ENCODE data around the gene L1CAM. TPM values are rescaled to one million over a fixed set of nuclear protein-coding genes. Genes with fewer than 3 reads are reported as not detected.

The L1CAM gene
- total RNA-seq, 1 donor from 2014 or later, result 1.4 TPM

GRCh38 chrX:153812220-153812619, 73.8 kb downstream of the L1CAM start:
- TF ChIP-seq CTCF (IDR thresholded peaks at IDR 0.05; ENCODE audit: unreplicated experiment), result no peak
- peaks cover 5% of the 10 kb centered on the region for H3K27me3 Mint-ChIP-seq
- no peaks in the 10 kb centered on the region for H3K4me1 Mint-ChIP-seq (ENCODE audit: low read depth)
- no peak overlapping the region for H3K4me3 Mint-ChIP-seq (ENCODE audit: low read depth)
- H3K9me3 Mint-ChIP-seq (ENCODE audit: low read depth), result peaks cover 15% of the 10 kb centered on the region
- H3K36me3 Mint-ChIP-seq (ENCODE audit: insufficient read depth), result no peaks in the 10 kb centered on the region
- no peak overlapping the region for H3K27ac Mint-ChIP-seq
- DNase-seq (ENCODE audit: low spot score, unreplicated experiment), result no peak

Other genes with a start within 250 kb of the L1CAM start
- 35.7 and 36.5 TPM in 2 replicates for gene DUSP9, start 239.0 kb downstream of the L1CAM start, total RNA-seq
- gene PNCK, start 212.4 kb downstream of the L1CAM start, total RNA-seq, result 5.4 and 6.1 TPM in 2 replicates
- 52.2 and 55.7 TPM in 2 replicates for gene SLC6A8, start 198.2 kb downstream of the L1CAM start, total RNA-seq
- gene BCAP31, start 161.8 kb downstream of the L1CAM start, total RNA-seq, result 142 and 149 TPM in 2 replicates
- gene ABCD1, start 161.3 kb downstream of the L1CAM start, total RNA-seq, result 15.2 and 15.3 TPM in 2 replicates
- 0.98 and 1.1 TPM in 2 replicates for gene PLXNB3, start 121.9 kb downstream of the L1CAM start, total RNA-seq
- not detected in 2 replicates for gene SRPK3, start 105.1 kb downstream of the L1CAM start, total RNA-seq
- 41.5 and 49.5 TPM in 2 replicates for gene IDH3G, start 91.8 kb downstream of the L1CAM start, total RNA-seq
- gene SSR4, start 91.5 kb downstream of the L1CAM start, total RNA-seq, result 243 and 248 TPM in 2 replicates
- gene PDZD4, start 55.6 kb downstream of the L1CAM start, total RNA-seq, result 4.5 and 4.8 TPM in 2 replicates
- gene AVPR2, start 18.5 kb upstream of the L1CAM start, total RNA-seq, result not detected in 2 replicates
- 16.4 and 16.7 TPM in 2 replicates for gene ARHGAP4, start 40.1 kb upstream of the L1CAM start, total RNA-seq
- gene NAA10, start 48.9 kb upstream of the L1CAM start, total RNA-seq, result 85.3 and 86.3 TPM in 2 replicates
- gene RENBP, start 58.5 kb upstream of the L1CAM start, total RNA-seq, result 2.5 and 3.3 TPM in 2 replicates
- gene HCFC1, start 85.6 kb upstream of the L1CAM start, total RNA-seq, result 105 and 121 TPM in 2 replicates
- gene TMEM187, start 86.6 kb upstream of the L1CAM start, total RNA-seq, result 10.2 and 11.7 TPM in 2 replicates
- 95.8 and 96.9 TPM in 2 replicates for gene IRAK1, start 133.7 kb upstream of the L1CAM start, total RNA-seq
- 40.6 and 47.6 TPM in 2 replicates for gene MECP2, start 211.5 kb upstream of the L1CAM start, total RNA-seq

All from progenitor cell of endocrine pancreas (in vitro differentiated cells).